ENCODE data around the gene APBB2.

Gene APBB2

DNA sequence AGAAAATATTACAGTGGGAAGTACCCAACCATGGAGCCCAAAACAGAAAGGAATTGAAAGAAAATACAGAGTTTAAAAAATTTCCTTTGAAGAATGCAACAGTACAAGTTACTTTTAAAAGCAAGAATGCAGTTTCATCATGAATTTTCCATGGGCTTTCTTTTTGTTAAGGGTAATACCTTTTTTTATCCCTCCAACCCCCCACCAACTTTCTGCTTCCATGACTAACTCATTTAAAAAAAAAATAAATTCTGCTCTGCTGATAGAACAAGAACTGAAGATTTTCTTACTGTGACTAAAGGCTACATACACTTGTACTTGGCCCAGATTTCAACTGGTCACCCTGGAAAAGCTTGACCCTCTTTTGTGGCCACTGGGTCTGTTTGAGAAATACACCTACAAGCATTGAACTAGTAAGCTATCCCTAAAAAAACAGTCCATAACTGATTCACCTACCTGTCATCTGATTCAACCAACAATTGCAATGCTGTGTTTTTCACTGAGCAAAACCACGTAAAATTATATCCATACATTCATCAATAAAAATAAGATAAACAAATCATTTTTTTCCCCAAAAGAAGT, 250.4 kb downstream of the APBB2 start:
- in situ Hi-C loops (cut with MboI; ENCODE audit: low sequenced_read_pairs, unreplicated experiment), result no loop called here
- DNase-seq (ENCODE audit: low spot score), result no peak

GRCh38 chr4:40962551-40963180, 251.7 kb downstream of the APBB2 start:
- TF ChIP-seq, protein P1, sequence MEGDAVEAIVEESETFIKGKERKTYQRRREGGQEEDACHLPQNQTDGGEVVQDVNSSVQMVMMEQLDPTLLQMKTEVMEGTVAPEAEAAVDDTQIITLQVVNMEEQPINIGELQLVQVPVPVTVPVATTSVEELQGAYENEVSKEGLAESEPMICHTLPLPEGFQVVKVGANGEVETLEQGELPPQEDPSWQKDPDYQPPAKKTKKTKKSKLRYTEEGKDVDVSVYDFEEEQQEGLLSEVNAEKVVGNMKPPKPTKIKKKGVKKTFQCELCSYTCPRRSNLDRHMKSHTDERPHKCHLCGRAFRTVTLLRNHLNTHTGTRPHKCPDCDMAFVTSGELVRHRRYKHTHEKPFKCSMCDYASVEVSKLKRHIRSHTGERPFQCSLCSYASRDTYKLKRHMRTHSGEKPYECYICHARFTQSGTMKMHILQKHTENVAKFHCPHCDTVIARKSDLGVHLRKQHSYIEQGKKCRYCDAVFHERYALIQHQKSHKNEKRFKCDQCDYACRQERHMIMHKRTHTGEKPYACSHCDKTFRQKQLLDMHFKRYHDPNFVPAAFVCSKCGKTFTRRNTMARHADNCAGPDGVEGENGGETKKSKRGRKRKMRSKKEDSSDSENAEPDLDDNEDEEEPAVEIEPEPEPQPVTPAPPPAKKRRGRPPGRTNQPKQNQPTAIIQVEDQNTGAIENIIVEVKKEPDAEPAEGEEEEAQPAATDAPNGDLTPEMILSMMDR (IDR thresholded peaks at IDR 0.05; ENCODE audit: borderline replicate concordance, control extremely low read depth, extremely low read depth, insufficient read depth, missing control alignments), result no peak
- in situ Hi-C loops (cut with MboI; ENCODE audit: low sequenced_read_pairs, unreplicated experiment), result no loop called here
- DNase-seq (ENCODE audit: low spot score), result no peak

More for the DNA sequence above, 250.4 kb downstream of the APBB2 start:
- TF ChIP-seq, protein P1 (IDR thresholded peaks at IDR 0.05; ENCODE audit: borderline replicate concordance, control extremely low read depth, extremely low read depth, insufficient read depth, missing control alignments), result no peak

- DNase-seq (ENCODE audit: low spot score), result no peak
- in situ Hi-C loops (cut with MboI; ENCODE audit: low sequenced_read_pairs, unreplicated experiment), result no loop called here
- TF ChIP-seq, protein P1 (IDR thresholded peaks at IDR 0.05; ENCODE audit: borderline replicate concordance, control extremely low read depth, extremely low read depth, insufficient read depth, missing control alignments), result no peak
Observed at GRCh38 chr4:40960941-40961340, 253.4 kb downstream of the APBB2 start.

DNA sequence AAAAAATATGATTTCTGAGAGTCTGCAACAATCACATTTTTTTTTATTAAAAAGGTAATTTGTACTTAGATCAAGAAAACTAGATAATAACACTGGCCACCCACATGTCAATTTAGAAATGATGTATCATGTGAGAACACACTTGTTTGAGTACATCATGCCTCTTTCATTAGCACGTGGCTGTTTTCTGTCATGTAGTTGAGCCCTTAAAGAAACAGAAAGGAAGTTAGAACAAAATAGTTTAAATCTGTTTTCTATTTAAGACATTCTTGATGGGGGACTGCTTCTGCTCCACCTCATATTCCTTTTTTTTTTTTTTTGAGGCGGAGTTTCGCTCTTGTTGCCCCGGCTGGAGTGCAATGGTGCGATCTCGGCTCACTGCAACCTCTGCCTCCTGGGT, 257.1 kb downstream of the APBB2 start:
- no peak for DNase-seq (ENCODE audit: low spot score)
- TF ChIP-seq, protein P1 (IDR thresholded peaks at IDR 0.05; ENCODE audit: borderline replicate concordance, control extremely low read depth, extremely low read depth, insufficient read depth, missing control alignments), result no peak
- in situ Hi-C loops (cut with MboI; ENCODE audit: low sequenced_read_pairs, unreplicated experiment), result no loop called here

DNA sequence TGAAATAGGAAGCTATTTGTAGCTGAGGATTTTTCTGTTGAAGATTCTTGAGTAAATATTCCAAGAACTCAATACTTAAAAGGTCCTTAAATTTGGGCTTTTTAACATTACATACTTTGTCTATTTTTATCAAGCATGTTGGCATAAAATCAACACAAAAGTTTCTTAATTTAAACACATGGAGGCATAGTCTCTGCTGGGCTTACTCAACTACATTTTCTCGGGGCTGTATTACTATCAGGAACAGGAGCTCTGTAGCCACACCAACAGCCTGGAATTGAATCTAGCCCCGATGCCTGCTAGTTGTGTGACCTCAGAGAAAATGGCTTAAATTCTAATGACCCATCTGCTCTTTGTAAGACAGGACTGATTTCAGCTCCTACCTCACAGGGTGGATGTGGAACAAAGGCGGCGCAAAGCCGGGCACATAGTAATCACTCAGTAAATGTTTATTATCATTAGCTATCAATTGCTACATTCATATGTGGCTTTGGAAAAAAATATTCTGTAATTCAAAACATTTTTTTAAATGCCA, 257.6 kb downstream of the APBB2 start:
- in situ Hi-C loops (cut with MboI; ENCODE audit: low sequenced_read_pairs, unreplicated experiment), result no loop called here
- TF ChIP-seq, protein P1 (IDR thresholded peaks at IDR 0.05; ENCODE audit: borderline replicate concordance, control extremely low read depth, extremely low read depth, insufficient read depth, missing control alignments), result no peak
- no peak for DNase-seq (ENCODE audit: low spot score)

DNA sequence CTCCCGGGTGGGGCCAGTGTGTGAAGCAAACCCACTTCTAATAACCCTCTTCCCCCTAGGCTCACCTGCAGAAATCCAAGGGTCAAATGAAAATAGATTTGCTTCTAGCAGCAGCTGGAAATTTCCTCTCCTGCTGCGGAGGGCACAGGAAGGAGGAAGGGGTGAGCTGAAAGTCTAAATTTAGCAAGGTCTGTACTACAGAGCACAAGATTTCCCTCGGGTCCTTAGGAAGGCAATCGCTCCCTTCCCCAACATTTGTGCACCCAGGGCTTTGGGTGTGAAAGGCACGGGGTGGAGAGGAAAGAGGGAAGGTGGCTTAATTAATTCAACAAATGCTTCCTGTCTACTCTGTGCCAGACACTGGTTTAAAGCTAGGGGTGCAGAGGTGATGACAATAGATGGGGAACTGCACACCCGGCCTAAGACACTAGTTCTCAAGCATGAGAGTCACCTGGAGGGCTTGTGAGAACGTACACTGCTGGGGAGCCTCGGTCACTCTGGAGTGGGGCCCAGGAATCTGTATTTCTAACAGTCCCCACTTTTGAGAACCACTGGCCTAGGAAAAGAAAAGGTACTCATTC, 260.2 kb downstream of the APBB2 start:
- in situ Hi-C loops (cut with MboI; ENCODE audit: low sequenced_read_pairs, unreplicated experiment), result no loop called here
- DNase-seq (ENCODE audit: low spot score), result no peak
- TF ChIP-seq, protein P1 (IDR thresholded peaks at IDR 0.05; ENCODE audit: borderline replicate concordance, control extremely low read depth, extremely low read depth, insufficient read depth, missing control alignments), result no peak

Measured in GM13976 (cell line).